ENCODE measurements around the gene RAB3GAP1.
"Not testable (repeated sequence)": the region's sequence is repeated elsewhere in the genome, so short reads cannot be mapped to it uniquely, and the experiment has no call there.

The RAB3GAP1 gene
- 86.6 to 171 (median 113) reads per million in 17 experiments for total RNA-seq

- DNase-seq: peak; percentile 84 to 93 (median 90)
These were observed at the start of gene RAB3GAP1 for GRCh38 chr2:135052042-135052876. RAB3GAP1 (plus strand) TSS chr2:135052292; CDS start chr2:135052308, 16 bp downstream.

- no peak for DNase-seq
These were observed 49.3 kb upstream of the RAB3GAP1 start for GRCh38 chr2:135002836-135003235.

DNA sequence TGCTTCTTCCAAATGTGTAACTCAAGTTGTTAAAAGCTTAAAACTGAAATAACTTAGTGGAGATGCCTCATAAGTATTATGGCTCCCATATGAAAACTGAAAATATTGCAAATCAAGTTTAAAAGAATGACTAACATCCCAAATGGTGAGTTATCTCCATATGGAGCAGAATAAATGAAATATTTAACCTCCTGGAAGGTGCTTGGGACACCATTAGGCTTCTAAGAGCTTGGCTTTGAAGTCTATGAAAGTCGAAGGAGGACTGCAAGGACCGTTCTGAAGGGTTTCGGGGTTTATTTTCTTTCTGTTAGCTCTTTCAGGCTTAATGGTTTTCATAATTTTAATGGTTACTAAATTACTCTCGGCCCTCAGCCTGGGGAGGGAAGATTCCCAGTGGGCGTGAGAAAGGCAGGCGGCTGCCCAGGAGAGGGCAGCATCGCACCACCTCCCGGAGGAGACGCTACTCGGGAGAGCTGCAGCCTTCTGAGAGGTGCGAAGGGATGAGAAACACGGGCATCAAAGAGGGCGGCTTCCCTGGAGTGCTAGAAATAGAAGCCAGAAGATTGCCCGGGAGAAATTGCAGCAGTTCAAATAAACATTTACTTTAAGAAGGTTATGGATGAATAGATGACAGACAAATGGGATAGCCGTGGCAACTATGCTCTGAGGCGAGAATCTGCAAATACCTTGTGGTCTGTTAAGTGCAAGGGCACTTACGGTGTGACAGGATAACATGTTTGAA lies 47.9 kb upstream of the RAB3GAP1 start:
- DNase-seq: peak; percentile 76 to 88 (median 82)

GRCh38 chr2:135005753-135006152 lies 46.3 kb upstream of the RAB3GAP1 start:
- DNase-seq: no peak

- DNase-seq: no peak
These were observed 42.8 kb upstream of the RAB3GAP1 start for GRCh38 chr2:135009339-135009738.

GRCh38 chr2:135010200-135010942 lies 41.7 kb upstream of the RAB3GAP1 start:
- DNase-seq: no peak

DNA sequence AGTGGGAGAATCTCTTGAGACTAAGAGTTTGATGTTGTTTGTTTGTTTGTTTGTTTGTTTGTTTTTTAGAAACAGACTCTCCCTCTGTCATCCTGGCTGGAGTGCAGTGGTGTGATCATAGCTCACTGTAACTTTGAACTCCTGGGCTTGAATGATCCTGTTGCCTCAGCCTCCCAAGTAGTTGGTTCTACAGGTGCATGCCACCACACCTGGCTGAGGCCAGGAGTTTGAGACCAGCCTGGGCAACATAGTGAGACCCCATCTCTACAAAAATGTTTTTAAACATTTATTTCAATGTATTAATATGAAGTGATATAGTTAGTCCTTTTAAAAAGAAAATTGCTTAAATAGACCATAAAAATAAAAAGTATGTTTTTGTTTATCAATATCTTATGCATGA lies 40.5 kb upstream of the RAB3GAP1 start:
- no peak for DNase-seq

DNA sequence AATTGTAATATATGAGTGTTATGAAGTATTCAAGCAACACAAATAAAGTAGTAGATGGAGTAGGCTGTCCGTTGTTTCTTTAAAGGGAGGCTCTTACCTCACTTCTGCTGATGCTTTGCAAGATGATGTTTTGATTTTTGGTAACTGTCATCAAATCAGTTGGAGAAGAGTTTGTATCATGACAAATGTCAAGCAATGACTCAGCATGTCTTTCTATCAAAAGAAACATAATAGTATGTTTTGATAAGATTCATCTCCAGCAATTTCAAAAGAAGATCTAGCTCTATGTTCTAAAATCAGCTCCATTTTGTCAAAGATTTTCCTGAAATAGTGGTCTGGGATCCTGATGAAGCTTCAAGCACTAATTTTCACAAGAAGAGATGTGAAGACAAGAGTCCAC lies 30.5 kb upstream of the RAB3GAP1 start:
- no peak for DNase-seq

DNA sequence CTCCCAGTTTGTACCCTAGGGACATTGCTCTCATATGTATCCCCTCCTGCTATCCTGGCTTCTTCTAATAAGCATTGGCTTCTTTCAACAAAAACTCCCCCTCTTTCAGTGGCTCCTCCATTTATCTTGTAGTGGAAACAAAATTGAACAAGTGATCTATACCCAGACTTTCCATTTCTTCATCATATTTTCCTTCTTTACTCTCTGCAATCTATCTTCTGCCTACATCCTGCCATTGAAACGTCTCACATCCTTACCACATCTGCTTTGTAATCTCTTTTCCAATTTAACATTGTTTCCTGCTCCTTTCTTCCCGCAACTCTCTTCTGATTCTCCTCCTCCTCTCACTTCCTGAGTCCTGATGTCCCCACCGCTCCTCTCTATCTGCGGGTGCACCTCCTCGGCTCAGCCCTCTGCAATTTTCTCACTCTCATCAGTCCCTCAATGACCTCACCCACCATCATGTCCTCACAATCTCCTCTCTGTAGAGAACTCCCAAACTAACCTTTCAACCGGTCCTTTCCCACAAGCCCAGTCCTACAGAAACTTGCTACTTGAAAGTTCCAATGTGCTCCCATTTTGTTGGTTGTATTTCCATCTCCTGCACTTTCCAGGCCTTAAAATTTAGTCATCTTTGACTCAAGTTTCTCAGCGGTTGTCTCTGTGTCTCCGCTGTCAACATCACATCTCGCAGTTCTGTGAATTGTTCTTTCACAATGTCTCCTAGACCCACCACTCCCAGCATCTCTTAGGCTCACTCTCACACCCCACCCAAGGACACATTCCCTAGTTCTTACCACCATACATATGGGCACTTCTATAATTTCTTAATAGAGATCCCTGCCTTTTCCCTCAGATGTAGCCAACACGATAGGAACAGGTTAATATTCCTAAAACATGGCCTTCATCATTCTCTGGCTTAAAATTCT lies 28.9 kb upstream of the RAB3GAP1 start:
- DNase-seq: no peak

DNA sequence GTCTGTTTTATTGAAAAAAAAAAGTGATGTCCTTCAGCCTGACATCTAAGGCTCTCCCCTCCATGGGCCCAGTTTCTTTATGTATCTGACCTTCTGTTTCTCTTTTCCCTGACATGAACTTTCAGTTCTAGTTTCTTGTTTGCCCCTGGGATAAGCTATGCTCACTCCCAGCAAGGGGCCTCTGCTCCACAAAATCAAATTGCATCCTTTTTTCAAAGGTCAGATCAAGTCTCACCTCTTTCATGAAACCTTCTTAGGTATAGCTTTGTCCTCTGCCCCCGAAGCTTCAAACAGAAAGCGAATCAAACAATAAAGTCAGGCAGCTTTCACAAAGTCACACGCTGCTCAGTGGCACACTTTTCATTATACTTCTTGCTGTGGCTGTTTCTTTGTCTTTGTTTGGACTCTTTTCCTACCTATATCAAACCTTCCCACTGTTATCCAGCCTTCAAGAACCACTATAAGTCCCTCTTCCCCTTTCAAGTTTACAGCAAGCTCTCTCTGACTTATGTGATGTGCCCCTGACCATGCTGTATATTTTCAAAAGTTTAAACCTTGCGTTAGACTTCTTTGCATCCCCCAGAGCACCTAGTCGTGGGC lies 28.1 kb upstream of the RAB3GAP1 start:
- no peak for DNase-seq

GRCh38 chr2:135029481-135030134 lies 22.5 kb upstream of the RAB3GAP1 start:
- DNase-seq: no peak

GRCh38 chr2:135030826-135031225 lies 21.3 kb upstream of the RAB3GAP1 start:
- peak in 2 of 4 experiments; percentile 6 to 37 for DNase-seq

DNA sequence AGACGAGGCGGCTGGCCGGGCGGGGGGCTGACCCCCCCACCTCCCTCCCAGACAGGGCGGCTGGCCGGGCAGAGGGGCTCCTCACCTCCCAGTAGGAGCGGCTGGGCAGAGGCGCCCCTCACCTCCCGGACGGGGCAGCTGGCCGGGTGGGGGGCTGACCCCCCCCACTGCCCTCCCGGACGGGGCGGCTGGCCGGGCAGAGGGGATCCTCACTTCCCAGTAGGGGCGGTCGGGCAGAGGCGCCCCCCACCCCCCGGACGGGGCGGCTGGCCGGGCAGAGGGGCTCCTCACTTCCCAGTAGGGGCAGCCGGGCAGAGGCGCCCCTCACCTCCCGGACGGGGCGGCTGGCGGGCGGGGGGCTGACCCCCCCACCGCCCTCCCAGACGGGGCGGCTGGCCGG lies 18.9 kb upstream of the RAB3GAP1 start:
- DNase-seq: not testable (repeated sequence)

GRCh38 chr2:135037831-135038230 lies 14.3 kb upstream of the RAB3GAP1 start:
- DNase-seq: no peak

- DNase-seq: peak; percentile 22 to 49 (median 32)
These were observed 8.7 kb upstream of the RAB3GAP1 start for GRCh38 chr2:135043345-135043744.

DNA sequence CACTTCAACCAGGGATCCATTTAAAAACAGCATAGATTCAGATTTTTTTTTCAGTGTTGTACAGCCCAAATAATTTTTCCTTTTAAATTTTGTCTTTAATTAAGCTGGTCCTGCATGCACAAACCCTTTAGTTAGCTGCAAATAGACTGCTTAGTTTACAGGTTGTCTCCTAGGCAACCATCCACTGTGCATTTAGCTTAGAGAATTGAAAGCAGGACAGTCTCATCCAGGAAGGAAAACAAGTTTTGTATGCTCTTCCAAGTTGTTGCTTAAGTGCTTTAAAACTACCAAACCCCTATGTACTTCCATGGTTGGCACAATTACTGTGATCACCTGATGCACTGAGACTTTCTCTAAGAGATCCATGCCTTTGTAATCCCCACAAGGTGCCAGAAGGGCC lies 4.8 kb upstream of the RAB3GAP1 start, which contains the start of gene MAP3K19:
Gene MAP3K19, minus strand, starts transcription at position 148 of the 400 bp plus-strand sequence. CDS start 22,800 bp downstream, outside the sequence.
- no peak for DNase-seq

DNA sequence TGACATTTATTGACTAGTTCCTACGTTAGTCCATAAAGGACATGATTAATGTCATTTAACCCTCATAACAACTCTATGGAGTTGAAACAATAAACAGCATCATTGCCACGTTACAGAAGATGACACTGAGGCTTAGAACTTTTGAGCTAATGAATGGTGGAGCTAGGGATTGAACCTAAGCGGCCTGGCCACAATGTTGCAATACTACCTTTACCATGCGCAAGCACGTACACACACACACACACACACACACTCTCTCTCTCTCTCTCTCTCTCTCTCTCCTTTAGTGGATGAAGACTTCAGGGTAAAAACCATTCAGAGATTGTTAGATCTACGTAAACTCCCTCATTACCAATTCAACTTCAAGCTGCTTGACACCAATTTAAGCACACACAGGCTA lies 4.0 kb upstream of the RAB3GAP1 start:
- DNase-seq: no peak

DNA sequence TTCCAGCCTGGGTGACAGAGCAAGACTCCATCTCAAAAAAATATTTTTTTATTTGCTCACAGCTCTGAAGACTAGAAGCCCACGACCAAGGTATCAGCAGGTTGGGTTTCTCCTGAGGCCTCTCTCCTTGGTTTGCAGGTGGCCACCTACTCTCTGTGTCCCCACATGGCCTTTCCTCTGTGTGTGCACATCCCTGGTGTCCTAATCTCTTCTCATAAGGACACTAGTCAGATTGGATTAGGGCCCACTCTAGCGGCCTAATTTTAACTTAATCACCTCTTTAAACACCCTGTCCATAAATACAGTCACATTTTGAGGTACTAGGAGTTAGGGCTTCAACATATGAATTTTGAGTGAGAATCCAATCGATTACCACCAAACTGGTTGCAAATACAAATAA lies 2.0 kb upstream of the RAB3GAP1 start:
- no peak for DNase-seq

- no peak for DNase-seq
These were observed 1.4 kb upstream of the RAB3GAP1 start for GRCh38 chr2:135050684-135051083.

DNA sequence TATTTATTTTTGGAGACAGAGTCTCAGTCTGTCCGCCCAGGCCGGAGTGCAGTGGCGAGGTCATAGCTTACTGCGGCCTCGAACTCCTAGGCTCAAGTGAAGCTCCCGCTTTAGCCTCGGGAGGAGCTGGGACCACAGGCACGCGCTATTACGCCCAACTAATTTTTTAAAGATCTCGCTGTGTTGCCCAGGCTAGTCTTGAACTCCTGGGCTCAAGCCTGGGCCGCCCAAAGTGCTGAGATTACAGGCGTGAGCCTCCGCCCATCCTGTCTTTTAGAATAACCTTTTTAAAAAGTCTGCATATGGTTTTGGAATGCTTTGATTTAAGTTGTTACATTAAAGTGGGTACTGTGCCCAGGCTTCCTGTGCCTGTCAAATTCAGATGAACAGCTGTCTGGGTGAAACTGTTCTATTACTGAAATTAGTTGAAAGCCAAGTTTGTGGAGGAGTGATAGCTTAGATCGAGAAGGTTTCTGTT lies 944 bp downstream of the RAB3GAP1 start:
- DNase-seq: no peak
